ENCODE measurements around the gene IL21R. TPM values are rescaled to one million over a fixed set of nuclear protein-coding genes. Genes with fewer than 3 reads are reported as not detected.
A peak's percentile ranks its signal among the peaks of the same experiment; 100 is the strongest.
"Not testable (repeated sequence)": the region's sequence is repeated elsewhere in the genome, so short reads cannot be mapped to it uniquely, and the experiment has no call there.

Gene IL21R
- total and polyA plus RNA-seq, 10 of the 15 experiments (the other 5 are each of a cell fraction or from before 2014, with no cell fraction given), result 5.3 to 138 (median 82.5) TPM

GRCh38 chr16:27409958-27410357 lies 8.0 kb downstream of the IL21R start:
- H3K27me3 ChIP-seq (replicated peaks in 1 of 2; ENCODE audit: control insufficient read depth in 2 of 2, insufficient read depth in 2 of 2, low read length in 1 of 2), result not testable (repeated sequence)

More at GRCh38 chr16:27409958-27410357, 8.0 kb downstream of the IL21R start:
- peak overlapping the region; percentile 67 for H3K4me3 ChIP-seq
- BruUV-seq (replicated peaks); H2AFZ ChIP-seq (ENCODE audit: control insufficient read depth, low read depth, low read length); FAIRE-seq; H3K9ac ChIP-seq (ENCODE audit: control insufficient read depth, insufficient read depth, low read length); DNase-seq (ENCODE audit: low read depth, low spot score); ATAC-seq; H4K20me1 ChIP-seq (ENCODE audit: control insufficient read depth, insufficient read depth); in situ Hi-C loops (cut with MboI); H3K9me3 ChIP-seq (replicated peaks; ENCODE audit: control insufficient read depth, insufficient read depth, low read length): not testable (repeated sequence)
- ChIA-PET POLR2A (interaction anchor here (0.7 to 1.8 kb wide), 5 partner anchors 9 to 37 kb away, joined by 4 to 6 read pairs (median 5); no protein-coding TSS in a partner anchor), SMC1A (ENCODE audit: uncharacterized antibody, unreplicated experiment) (interaction anchor here (0.6 to 1.8 kb wide), 8 partner anchors 9 to 40 kb away, joined by 3 to 12 read pairs (median 4); no protein-coding TSS in a partner anchor), CTCF (interaction anchor here (0.6 to 1.2 kb wide), 5 partner anchors 8 to 43 kb away, joined by 3 to 6 read pairs (median 3); no protein-coding TSS in a partner anchor), RAD21 (ENCODE audit: unreplicated experiment) (interaction anchor here (1.0 to 1.2 kb wide), 3 partner anchors 13 to 44 kb away, joined by 3 to 6 read pairs (median 4); no protein-coding TSS in a partner anchor)
- intact Hi-C loops (cut with micrococcal nuclease; ENCODE audit: unreplicated experiment), result loop anchor here (2.0 kb wide), 1 partner anchor 41 kb away; no protein-coding TSS in a partner anchor
- TF ChIP-seq NKRF (conservative IDR thresholded peaks at IDR 0.05) (0 out of 2 replicates have a peak, but pooled peaks have one; percentile 23), PKNOX1 (IDR thresholded peaks at IDR 0.05) (peak; percentile 58)
- H3K27ac ChIP-seq (ENCODE audit: control insufficient read depth, insufficient read depth), result peak overlapping the region; percentile 29
- peak overlapping the region; percentile 15; the same call in 1 of the 2 replicates for H3K4me2 ChIP-seq (ENCODE audit: control insufficient read depth, insufficient read depth)
- peaks cover 95% of the 10 kb centered on the region for H3K79me2 ChIP-seq (ENCODE audit: control insufficient read depth, insufficient read depth, low read length)
- 64% methylated on average over 2 of the region's 2 CpGs for WGBS (ENCODE audit: insufficient coverage, insufficient replicate concordance, low lambda C conversion rate, missing lambda C conversion rate)
- H3K36me3 ChIP-seq (ENCODE audit: control insufficient read depth in 2 of 2, insufficient read depth in 2 of 2, low read length in 1 of 2), result peaks cover 0 to 20% of the 10 kb centered on the region in 2 experiments
- H3K4me1 ChIP-seq (ENCODE audit: control insufficient read depth, insufficient read depth, low read length), result peaks cover 28% of the 10 kb centered on the region
